Aorta (tissue), 5 donors: Measurements from ENCODE around the gene KDM4B. TPM values are rescaled to one million over a fixed set of nuclear protein-coding genes. Genes with fewer than 3 reads are reported as not detected.

Experiments
- ATAC-seq: fragments of 200-7000 bp; cut with Tn5 transposase; one replicate; pipeline ENCODE4 v1.9.1; 2022; ENCODE audit warnings: moderate library complexity; ENCODE audit not compliant: low FRiP score
- DNase-seq, 2 donors: peaks; one replicate each; pipeline ENCODE4 v3.0.0-alpha.2; 2020
- H3K27ac ChIP-seq, 2 donors: one replicate each; pipeline ENCODE4 v1.5.1; 2013; ENCODE audit warnings: low read length in 2 of 2, mild to moderate bottlenecking in 2 of 2, moderate library complexity in 2 of 2, control low read depth in 1 of 2, inconsistent platforms in 1 of 2, low read depth in 1 of 2
- H3K27me3 ChIP-seq, 2 donors: one replicate each; pipeline ENCODE4 v1.6.1; 2013; ENCODE audit warnings: control low read depth in 1 of 2, low read length in 1 of 2, mild to moderate bottlenecking in 1 of 2, moderate library complexity in 1 of 2; ENCODE audit not compliant: insufficient read depth in 2 of 2, control insufficient read depth in 1 of 2
- H3K36me3 ChIP-seq, 2 donors: one replicate each; pipeline ENCODE4 v1.6.1; 2013; ENCODE audit warnings: control low read depth in 1 of 2, low read length in 1 of 2, mild to moderate bottlenecking in 1 of 2; ENCODE audit not compliant: insufficient read depth in 2 of 2, control insufficient read depth in 1 of 2
- H3K4me1 ChIP-seq, 2 donors: one replicate each; pipeline ENCODE4 v1.6.1; 2013; ENCODE audit warnings: low read length in 2 of 2, control low read depth in 1 of 2, mild to moderate bottlenecking in 1 of 2, moderate library complexity in 1 of 2; ENCODE audit not compliant: insufficient read depth in 2 of 2, control insufficient read depth in 1 of 2
- H3K4me3 ChIP-seq, 2 donors: one replicate each; pipeline ENCODE4 v1.5.1; 2013; ENCODE audit warnings: low read length in 2 of 2, control low read depth in 1 of 2, mild to moderate bottlenecking in 1 of 2
- H3K9me3 ChIP-seq: one replicate; pipeline ENCODE4 v1.6.1; 2013; ENCODE audit warnings: mild to moderate bottlenecking, low read length; ENCODE audit not compliant: control insufficient read depth
- WGBS, 2 donors: extraction: QIAGEN DNeasy Blood & Tissue Kit; methylation state at CpG; one replicate each; pipeline ENCODE4 v1.1.7; 2013; 5-methylcytosine and 5-hydroxymethylcytosine counted together
- intact Hi-C, 2 donors: fragments of 100-400 bp; cut with DNase I; formaldehyde crosslinking; loops; one replicate each; pipeline versions ENCODE4 v1.14.2 to v1.15.0; 2022
- polyA plus RNA-seq, 2 donors: library from polyadenylated mRNA; stranded (reverse); fragments of 200-250 nt; gene quantifications; one replicate each; pipeline ENCODE4 v1.2.3, GENCODE V29; 2013
- total RNA-seq, 2 donors: library from RNA; stranded (reverse); fragmentation: NEBNext Ultra II Directional; extraction: Animal tissue kit (Norgen Biotek cat#: 25700); gene quantifications; one replicate each; pipeline ENCODE4 v1.2.1, GENCODE V29; 2021
- donor health status: healthy with polysubstance abuse.
- donor health status: Bipolar disorder and iron deficiency.
- donor health status: DM: no; HTN: no; CAD: no.
- donor health status: DM: no; HTN: no; CAD: no.
- donor health status: DM: yes; HTN: yes; CAD: no.

The KDM4B gene
- total and polyA plus RNA-seq, 4 donors = 4.4 to 58.1 (median 25.8) TPM

DNA sequence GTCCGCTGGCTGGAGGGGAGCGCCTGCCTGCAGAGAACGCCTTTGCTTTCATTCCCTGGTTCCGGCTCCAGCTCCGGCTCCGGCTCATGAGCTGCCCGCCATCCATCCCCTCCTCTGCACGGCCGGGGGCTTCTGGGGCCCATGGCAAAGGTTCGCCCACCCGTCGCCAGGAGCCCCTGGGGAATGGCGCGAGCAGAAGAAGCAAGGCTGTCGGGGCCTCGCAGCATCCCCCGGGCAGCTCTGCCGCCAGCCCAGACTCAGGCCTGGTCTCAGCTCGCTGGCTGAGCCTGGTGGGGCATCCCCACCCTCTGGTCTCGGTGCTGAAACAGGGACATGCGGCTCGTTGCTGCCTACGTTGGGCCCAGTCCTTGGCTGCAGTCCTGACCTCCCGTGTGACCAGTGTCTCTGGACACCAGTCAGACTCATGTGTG is 96.8 kb downstream of the KDM4B start:
- no peak for DNase-seq
- no peaks in the 10 kb centered on the region for H3K9me3 ChIP-seq
- H3K27me3 ChIP-seq = no peaks in the 10 kb centered on the region
- no peak for ATAC-seq
- no peaks in the 10 kb centered on the region for H3K4me1 ChIP-seq
- intact Hi-C loops = no loop called here
- 89% methylated on average over 23 to 24 of the region's 24 CpGs for WGBS, 2 donors
- H3K4me3 ChIP-seq = no peak overlapping the region
- peaks cover 0 to 2% of the 10 kb centered on the region in 2 donors for H3K36me3 ChIP-seq
- H3K27ac ChIP-seq = no peak overlapping the region

DNA sequence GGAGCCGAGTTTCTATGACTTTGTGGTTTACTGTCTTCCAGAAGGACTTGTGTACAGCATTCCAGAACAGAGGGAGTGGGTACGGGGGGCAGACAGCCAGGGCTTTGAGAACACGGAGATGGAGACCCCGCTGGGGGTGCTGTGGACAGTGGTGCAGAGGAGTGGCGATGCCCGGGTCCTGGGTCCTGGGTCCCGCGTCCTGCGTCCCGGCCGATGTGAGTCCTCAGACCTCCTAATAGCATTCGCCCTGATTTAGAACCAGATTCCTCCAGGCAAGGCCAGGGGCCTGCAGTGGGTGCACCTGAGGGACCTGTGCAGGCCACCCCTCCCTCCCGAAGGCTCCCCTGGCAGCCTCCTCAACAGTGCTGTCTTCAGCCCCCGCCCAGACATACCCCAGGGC is 97.9 kb downstream of the KDM4B start:
- intact Hi-C loops = no loop called here
- H3K4me3 ChIP-seq = no peak overlapping the region
- H3K4me1 ChIP-seq = no peaks in the 10 kb centered on the region
- ATAC-seq (no peak), DNase-seq (no peak)
- WGBS, 2 donors = 94% methylated on average over 14 of the region's 14 CpGs
- H3K9me3 ChIP-seq = no peaks in the 10 kb centered on the region
- peaks cover 0 to 2% of the 10 kb centered on the region in 2 donors for H3K36me3 ChIP-seq
- H3K27ac ChIP-seq = no peak overlapping the region
- H3K27me3 ChIP-seq = no peaks in the 10 kb centered on the region

DNA sequence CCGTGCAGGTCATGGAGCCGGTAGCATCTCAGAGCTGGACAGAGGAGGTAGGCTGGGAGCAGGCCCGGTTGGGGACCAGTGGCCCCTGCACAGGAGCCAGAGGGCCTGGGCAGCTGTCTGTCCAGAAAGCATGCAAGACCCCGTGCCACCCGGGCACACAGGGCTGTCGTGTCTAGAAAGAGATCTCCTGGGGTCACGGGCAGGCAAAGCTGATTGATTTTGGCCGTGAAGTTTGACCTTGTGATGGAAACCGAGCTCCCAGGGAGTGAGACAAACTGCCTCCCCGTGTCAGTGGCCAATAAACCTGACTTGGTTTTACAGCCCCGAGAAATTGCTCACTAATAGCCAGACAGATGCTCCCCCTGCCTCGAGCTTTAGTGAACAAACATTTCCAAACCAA is 98.8 kb downstream of the KDM4B start:
- DNase-seq (no peak), ATAC-seq (peak; percentile 31)
- Histone ChIP-seq H3K4me1 (no peaks in the 10 kb centered on the region), H3K36me3 (no peaks in the 10 kb centered on the region), H3K27ac (no peak overlapping the region), H3K4me3 (no peak overlapping the region), H3K9me3 (no peaks in the 10 kb centered on the region), H3K27me3 (no peaks in the 10 kb centered on the region)
- intact Hi-C loops = no loop called here
- 79 to 82% methylated on average over 12 of the region's 12 CpGs for WGBS, 2 donors

DNA sequence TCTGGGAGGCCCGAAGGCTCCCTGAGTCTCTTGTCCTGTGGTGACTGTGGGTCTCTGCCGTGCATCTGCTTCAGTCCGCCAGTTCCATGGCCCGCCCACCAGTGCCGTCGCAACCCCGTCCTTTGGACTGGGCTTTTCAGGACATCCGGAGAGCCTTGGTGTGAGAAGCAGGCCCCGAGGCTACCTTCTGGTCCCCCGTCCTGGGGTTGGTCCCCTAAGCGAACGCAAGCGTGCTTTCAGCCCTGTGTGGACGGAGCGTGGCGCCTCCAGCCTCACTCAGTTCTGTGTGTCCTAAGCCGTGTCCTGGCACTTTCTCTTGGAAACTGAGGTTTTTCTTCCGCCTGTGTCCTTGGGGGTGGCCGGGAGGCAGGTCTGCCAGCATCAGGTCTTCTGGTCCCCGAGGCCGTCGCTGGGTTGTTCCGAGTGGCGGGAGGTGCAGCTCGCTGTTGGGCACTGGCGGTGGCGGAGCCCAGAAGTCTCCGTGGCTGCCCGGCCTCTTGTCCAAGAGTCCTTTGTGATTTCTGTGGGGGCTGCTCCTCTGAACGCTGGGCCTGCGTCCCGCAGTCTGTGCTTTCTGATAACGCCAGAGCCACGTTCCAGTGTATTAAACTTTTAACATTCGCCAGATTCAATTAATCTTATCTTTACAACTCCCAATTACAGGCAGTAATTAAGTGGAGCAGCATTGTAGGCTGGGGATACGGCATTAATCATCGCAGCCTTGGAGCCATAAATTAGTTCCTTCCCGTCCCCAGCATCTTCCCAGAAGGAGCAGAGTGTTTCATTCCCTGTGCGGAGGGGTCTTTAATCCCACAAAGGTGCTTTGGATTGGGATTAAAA is 99.5 kb downstream of the KDM4B start:
- Histone ChIP-seq H3K36me3 (no peaks in the 10 kb centered on the region), H3K27me3 (no peaks in the 10 kb centered on the region), H3K4me3 (no peak overlapping the region), H3K9me3 (no peaks in the 10 kb centered on the region), H3K4me1 (no peaks in the 10 kb centered on the region), H3K27ac (no peak overlapping the region)
- intact Hi-C loops = no loop called here
- WGBS, 2 donors = 92 to 97% methylated on average over 39 of the region's 39 CpGs
- DNase-seq (no peak), ATAC-seq (peak; percentile 11)

DNA sequence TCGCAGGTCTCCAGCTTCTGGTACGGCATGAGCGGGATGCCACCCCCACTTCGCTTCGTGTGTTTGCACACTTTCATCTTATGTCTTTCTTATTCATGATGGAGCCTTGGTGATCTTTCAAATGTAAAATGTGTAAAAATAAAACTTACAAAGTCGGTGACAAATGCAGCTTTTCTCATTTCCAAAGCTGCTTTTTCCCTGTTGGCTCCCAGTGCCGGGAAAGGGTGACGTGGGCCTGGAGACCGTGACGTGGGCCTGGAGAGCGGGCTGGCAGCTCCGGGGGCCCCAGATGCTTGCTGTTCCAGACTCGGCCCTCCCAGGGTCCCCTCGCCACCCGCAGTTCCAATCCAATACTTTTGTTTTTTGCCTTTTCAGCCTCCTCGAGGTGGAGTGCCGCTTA is 101.4 kb downstream of the KDM4B start:
- 91 to 92% methylated on average over 17 of the region's 17 CpGs for WGBS, 2 donors
- no peak overlapping the region for H3K4me3 ChIP-seq
- no peak for DNase-seq
- intact Hi-C loops = no loop called here
- ATAC-seq = no peak
- no peaks in the 10 kb centered on the region for H3K36me3 ChIP-seq
- no peaks in the 10 kb centered on the region for H3K9me3 ChIP-seq
- H3K27ac ChIP-seq = no peak overlapping the region
- no peaks in the 10 kb centered on the region for H3K4me1 ChIP-seq
- H3K27me3 ChIP-seq = no peaks in the 10 kb centered on the region

DNA sequence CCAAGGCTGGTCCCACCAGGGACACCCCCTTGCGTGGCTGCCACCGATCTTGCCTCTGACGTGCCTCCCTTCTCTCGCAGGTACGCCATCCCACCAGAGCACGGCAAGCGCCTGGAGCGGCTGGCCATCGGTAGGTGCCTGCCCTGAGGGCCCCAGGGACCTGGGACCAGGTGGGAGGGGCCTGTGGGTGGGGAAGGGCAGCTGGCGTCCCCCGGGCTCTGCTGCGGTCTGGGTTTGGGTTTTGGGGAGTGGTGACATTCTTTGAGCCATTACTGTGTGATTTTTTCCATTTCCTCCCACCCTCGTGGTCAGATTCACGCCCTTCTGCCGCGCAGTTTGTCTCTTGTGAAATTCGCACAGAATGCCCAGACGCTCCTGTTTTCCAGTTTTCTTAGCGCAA is 102.0 kb downstream of the KDM4B start:
- DNase-seq (no peak), ATAC-seq (no peak)
- intact Hi-C loops = no loop called here
- Histone ChIP-seq H3K9me3 (no peaks in the 10 kb centered on the region), H3K27me3 (no peaks in the 10 kb centered on the region), H3K4me1 (no peaks in the 10 kb centered on the region), H3K27ac (no peak overlapping the region), H3K36me3 (no peaks in the 10 kb centered on the region), H3K4me3 (no peak overlapping the region)
- WGBS, 2 donors = 90 to 95% methylated on average over 19 of the region's 19 CpGs

DNA sequence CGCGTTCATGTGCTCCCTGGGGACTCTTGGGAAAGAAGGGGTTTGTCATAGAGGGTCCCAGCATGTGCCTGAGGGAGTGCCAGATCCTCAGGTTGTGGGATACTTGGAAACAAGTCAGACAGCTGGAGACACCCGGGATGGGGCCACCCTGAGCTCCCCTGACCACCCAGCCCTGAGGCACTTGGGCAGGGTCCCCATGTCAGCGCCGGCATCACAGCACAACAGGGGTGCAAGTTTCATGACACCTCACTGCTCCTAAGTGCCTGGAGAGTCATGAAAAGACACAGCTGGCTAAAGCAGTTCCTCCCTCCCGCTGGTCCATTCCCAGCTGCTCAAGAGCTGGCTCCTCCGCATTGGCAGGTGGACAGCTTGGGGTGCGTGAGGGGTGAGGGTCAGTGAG is 102.7 kb downstream of the KDM4B start:
- no peak overlapping the region for H3K4me3 ChIP-seq
- H3K36me3 ChIP-seq = no peaks in the 10 kb centered on the region
- no peak for ATAC-seq
- H3K27me3 ChIP-seq = no peaks in the 10 kb centered on the region
- H3K9me3 ChIP-seq = no peaks in the 10 kb centered on the region
- H3K27ac ChIP-seq = no peak overlapping the region
- WGBS, 2 donors = 88 to 89% methylated on average over 8 of the region's 8 CpGs
- intact Hi-C loops = no loop called here
- DNase-seq = no peak
- no peaks in the 10 kb centered on the region for H3K4me1 ChIP-seq

DNA sequence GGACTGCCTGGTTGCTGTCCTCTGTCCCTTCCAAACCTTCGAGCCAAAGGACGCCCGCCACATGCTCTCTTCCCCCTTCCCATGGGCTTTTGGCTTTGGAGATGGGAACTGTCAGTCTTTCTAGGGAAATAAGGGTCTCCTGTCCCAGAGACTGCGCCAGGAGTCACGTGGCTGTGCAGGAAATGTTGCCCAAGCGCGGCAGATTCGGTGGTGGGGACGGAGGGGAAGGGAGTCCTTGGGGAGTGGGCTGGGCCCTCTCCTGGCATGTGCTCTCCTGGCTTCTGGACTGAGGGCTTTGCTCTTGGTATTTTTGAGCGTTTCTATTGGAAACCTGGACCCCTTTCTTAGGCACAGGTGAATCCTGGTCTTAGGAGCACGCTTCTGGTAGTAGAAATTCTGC is 103.2 kb downstream of the KDM4B start:
- DNase-seq (no peak), ATAC-seq (no peak)
- 89 to 90% methylated on average over 11 of the region's 11 CpGs for WGBS, 2 donors
- Histone ChIP-seq H3K9me3 (no peaks in the 10 kb centered on the region), H3K27me3 (no peaks in the 10 kb centered on the region), H3K36me3 (no peaks in the 10 kb centered on the region), H3K27ac (no peak overlapping the region), H3K4me3 (no peak overlapping the region), H3K4me1 (no peaks in the 10 kb centered on the region)
- intact Hi-C loops = no loop called here

DNA sequence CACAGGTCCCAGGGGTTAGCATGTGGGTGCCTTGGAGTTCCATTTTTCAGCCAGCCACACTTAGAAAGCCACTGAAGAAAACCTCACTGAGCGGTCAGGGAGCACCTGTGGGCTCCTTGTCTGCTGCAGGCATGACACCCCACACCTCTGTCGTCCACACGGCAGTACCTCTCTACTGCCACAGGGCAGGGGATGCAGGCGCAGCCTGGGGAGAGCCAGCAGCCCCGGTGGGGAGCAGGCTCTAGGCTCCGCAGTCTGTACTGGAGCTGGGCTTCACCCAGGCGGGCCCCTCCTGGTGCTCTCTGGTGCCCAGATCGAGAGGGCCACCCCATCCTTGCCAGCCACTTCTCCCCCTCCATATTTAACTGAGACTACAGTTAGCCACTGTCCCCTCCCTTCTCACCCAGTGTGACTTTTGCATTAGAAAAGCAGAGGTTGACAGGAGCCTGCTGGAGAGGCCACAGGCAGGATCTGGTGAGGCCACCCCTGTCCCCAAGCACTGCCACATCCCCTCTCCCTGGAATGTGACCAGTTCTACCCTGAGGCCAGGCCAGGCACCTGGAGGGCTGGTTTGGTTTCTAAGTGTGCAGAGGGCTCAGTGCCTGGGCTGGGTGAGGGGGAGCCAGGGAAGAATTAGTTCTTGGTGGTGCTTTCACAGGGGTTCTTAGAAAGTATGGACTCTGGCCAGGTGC is 104.4 kb downstream of the KDM4B start:
- no peaks in the 10 kb centered on the region for H3K27me3 ChIP-seq
- H3K9me3 ChIP-seq = no peaks in the 10 kb centered on the region
- no peak overlapping the region for H3K4me3 ChIP-seq
- no peaks in the 10 kb centered on the region for H3K4me1 ChIP-seq
- no peak overlapping the region for H3K27ac ChIP-seq
- DNase-seq (no peak), ATAC-seq (no peak)
- 72 to 91% methylated on average over 8 of the region's 8 CpGs for WGBS, 2 donors
- intact Hi-C loops = no loop called here
- peaks cover 0 to 2% of the 10 kb centered on the region in 2 donors for H3K36me3 ChIP-seq
